H1 (cell line): ENCODE results near the gene GALNT15. TPM values are rescaled to one million over a fixed set of nuclear protein-coding genes. Genes with fewer than 3 reads are reported as not detected.

Experiments
- BCL11A ChIP-seq, 2 experiments: IDR thresholded peaks; one replicate each; pipeline ENCODE4 v1.6.1; 2011; ENCODE audit warnings: low read depth in 2 of 2, low read length in 2 of 2, mild to moderate bottlenecking in 2 of 2
- CREB1 ChIP-seq: IDR thresholded peaks from 2 replicates; pipeline ENCODE4 v1.6.1; 2012; ENCODE audit warnings: inconsistent platforms
- EZH2 ChIP-seq: fragments of 200-600 bp; sonication (generic); IDR thresholded peaks from 2 replicates; pipeline ENCODE4 v1.7.1; 2012; ENCODE audit warnings: low read depth, mild to moderate bottlenecking, moderate library complexity, low read length, inconsistent platforms; ENCODE audit not compliant: severe bottlenecking
- GTF2F1 ChIP-seq: IDR thresholded peaks from 2 replicates; pipeline ENCODE4 v1.6.1; 2012; ENCODE audit warnings: low read depth, low read length, improper control_type of control experiment, borderline replicate concordance
- HDAC2 ChIP-seq, 2 experiments: fragments of 300-600 bp in 1 of 2; sonication (generic) in 1 of 2; IDR thresholded peaks; 2 replicates each; pipeline ENCODE4 v1.6.1; 2011 to 2012; ENCODE audit warnings: low read depth in 2 of 2, low read length in 2 of 2, mild to moderate bottlenecking in 2 of 2, moderate library complexity in 2 of 2, borderline replicate concordance in 1 of 2, inconsistent platforms in 1 of 2
- JUND ChIP-seq: IDR thresholded peaks from 2 replicates; pipeline ENCODE4 v1.6.1; 2011; ENCODE audit warnings: mild to moderate bottlenecking, improper control_type of control experiment, low read length
- KDM4A ChIP-seq: IDR thresholded peaks from one replicate; pipeline ENCODE4 v1.7.1; 2012; ENCODE audit warnings: low read depth, mild to moderate bottlenecking, moderate library complexity, low read length, inconsistent platforms; ENCODE audit not compliant: severe bottlenecking
- NANOG ChIP-seq: IDR thresholded peaks from 2 replicates; pipeline ENCODE4 v1.6.1; 2011; ENCODE audit warnings: low read length, low read depth, mild to moderate bottlenecking, inconsistent platforms; ENCODE audit not compliant: insufficient read depth, poor library complexity, severe bottlenecking
- POLR2AphosphoS5 ChIP-seq: IDR thresholded peaks from 2 replicates; pipeline ENCODE4 v1.6.1; 2011; ENCODE audit warnings: low read depth, low read length
- POU5F1 ChIP-seq: IDR thresholded peaks from 2 replicates; pipeline ENCODE4 v1.6.1; 2011; ENCODE audit warnings: low read depth, mild to moderate bottlenecking, low read length, moderate library complexity
- RAD21 ChIP-seq, 2 experiments: IDR thresholded peaks in 1 of 2; conservative IDR thresholded peaks in 1 of 2; 2 replicates each; pipeline ENCODE4 v1.6.1; 2011; ENCODE audit warnings: low read depth in 2 of 2, low read length in 2 of 2, improper control_type of control experiment in 1 of 2, inconsistent platforms in 1 of 2, mild to moderate bottlenecking in 1 of 2, moderate library complexity in 1 of 2
- RFX5 ChIP-seq: IDR thresholded peaks from 2 replicates; pipeline ENCODE4 v1.6.1; 2011; ENCODE audit warnings: low read depth, low read length, improper control_type of control experiment, borderline replicate concordance
- RXRA ChIP-seq: IDR thresholded peaks from 2 replicates; pipeline ENCODE4 v1.6.1; 2011; ENCODE audit warnings: low read depth, mild to moderate bottlenecking, low read length, moderate library complexity; ENCODE audit not compliant: insufficient read depth
- SIN3A ChIP-seq, 2 experiments: IDR thresholded peaks in 1 of 2; conservative IDR thresholded peaks in 1 of 2; 2 replicates each; pipeline ENCODE4 v1.6.1; 2011 to 2012; ENCODE audit warnings: low read length in 2 of 2, improper control_type of control experiment in 1 of 2, low read depth in 1 of 2, mild to moderate bottlenecking in 1 of 2
- SP2 ChIP-seq: IDR thresholded peaks from 2 replicates; pipeline ENCODE4 v1.6.1; 2012; ENCODE audit warnings: mild to moderate bottlenecking, low read length, inconsistent platforms
- TAF7 ChIP-seq: optimal IDR thresholded peaks from 2 replicates; pipeline ENCODE3; 2011; ENCODE audit warnings: low read depth, mild to moderate bottlenecking, inconsistent platforms, low read length, moderate library complexity, borderline replicate concordance
- TBP ChIP-seq: IDR thresholded peaks from 2 replicates; pipeline ENCODE4 v1.6.1; 2011; ENCODE audit warnings: low read depth, low read length, improper control_type of control experiment
- polyA plus RNA-seq, 7 experiments: library from polyadenylated mRNA; depleted of rRNA in 3 of 7; stranded (reverse) in 5 of 7; unstranded in 2 of 7; fragments of >200 nt in 5 of 7; fragments of 200-250 nt in 2 of 7; gene quantifications; 1 replicate in 5 of 7; 2 replicates in 1 of 7; 4 replicates in 1 of 7; pipeline versions ENCODE4 v1.2.1 to v1.2.3, GENCODE V29; 2011 to 2013; ENCODE audit warnings: missing spikeins in 2 of 7, mixed read lengths in 2 of 7
- total RNA-seq: library from RNA; stranded (reverse); fragmentation: NEBNext Ultra II Directional; extraction: Animal tissue kit (Norgen Biotek cat#: 25700); gene quantifications from 2 replicates; pipeline ENCODE4 v1.2.1, GENCODE V29; 2021
- TF ChIP-seq, protein P1 (sequence below): IDR thresholded peaks from 2 replicates; pipeline ENCODE4 v1.6.1; 2012; ENCODE audit warnings: inconsistent platforms
- TF ChIP-seq, protein P2 (sequence below): IDR thresholded peaks from 2 replicates; pipeline ENCODE4 v1.6.1; 2012; ENCODE audit warnings: inconsistent platforms
- TF ChIP-seq, protein P3 (sequence below), 3 experiments: IDR thresholded peaks; 1 replicate in 2 of 3; 2 replicates in 1 of 3; pipeline versions ENCODE4 v1.5.1 to v1.6.1; 2011; ENCODE audit warnings: low read length in 3 of 3, mild to moderate bottlenecking in 3 of 3, inconsistent platforms in 2 of 3, low read depth in 1 of 3, moderate library complexity in 1 of 3; ENCODE audit not compliant: insufficient read depth in 1 of 3; ENCODE audit errors: control extremely low read depth in 1 of 3

The GALNT15 gene
- total and polyA plus RNA-seq, 2 of the 8 experiments (the other 6 are each of a cell fraction or from before 2014, with no cell fraction given), result 0.02 TPM; not detected in 1

- TF ChIP-seq EZH2, result no peak
- no peak for TF ChIP-seq SIN3A (conservative IDR thresholded peaks at IDR 0.05 in 1 of 2, IDR thresholded peaks at IDR 0.05 in 1 of 2; ENCODE audit: low read depth in 1 of 2, low read length in 2 of 2)
- TF ChIP-seq POLR2AphosphoS5, result no peak
- TF ChIP-seq BCL11A (IDR thresholded peaks at IDR 0.05; ENCODE audit: low read depth in 2 of 2, low read length in 2 of 2), result no peak
- no peak for TF ChIP-seq POU5F1
- TF ChIP-seq, protein P1, sequence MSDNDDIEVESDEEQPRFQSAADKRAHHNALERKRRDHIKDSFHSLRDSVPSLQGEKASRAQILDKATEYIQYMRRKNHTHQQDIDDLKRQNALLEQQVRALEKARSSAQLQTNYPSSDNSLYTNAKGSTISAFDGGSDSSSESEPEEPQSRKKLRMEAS, result peak; percentile 25; the same call in 1 of the 2 replicates
- no peak for TF ChIP-seq HDAC2 (IDR thresholded peaks at IDR 0.05; ENCODE audit: borderline replicate concordance in 1 of 2, low read depth in 2 of 2, low read length in 2 of 2)
- TF ChIP-seq KDM4A, result no peak
- no peak for TF ChIP-seq SP2
- TF ChIP-seq, protein P2, sequence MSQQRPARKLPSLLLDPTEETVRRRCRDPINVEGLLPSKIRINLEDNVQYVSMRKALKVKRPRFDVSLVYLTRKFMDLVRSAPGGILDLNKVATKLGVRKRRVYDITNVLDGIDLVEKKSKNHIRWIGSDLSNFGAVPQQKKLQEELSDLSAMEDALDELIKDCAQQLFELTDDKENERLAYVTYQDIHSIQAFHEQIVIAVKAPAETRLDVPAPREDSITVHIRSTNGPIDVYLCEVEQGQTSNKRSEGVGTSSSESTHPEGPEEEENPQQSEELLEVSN, result no peak
- no peak for TF ChIP-seq TAF7
- TF ChIP-seq RXRA, result no peak
- TF ChIP-seq, protein P3, sequence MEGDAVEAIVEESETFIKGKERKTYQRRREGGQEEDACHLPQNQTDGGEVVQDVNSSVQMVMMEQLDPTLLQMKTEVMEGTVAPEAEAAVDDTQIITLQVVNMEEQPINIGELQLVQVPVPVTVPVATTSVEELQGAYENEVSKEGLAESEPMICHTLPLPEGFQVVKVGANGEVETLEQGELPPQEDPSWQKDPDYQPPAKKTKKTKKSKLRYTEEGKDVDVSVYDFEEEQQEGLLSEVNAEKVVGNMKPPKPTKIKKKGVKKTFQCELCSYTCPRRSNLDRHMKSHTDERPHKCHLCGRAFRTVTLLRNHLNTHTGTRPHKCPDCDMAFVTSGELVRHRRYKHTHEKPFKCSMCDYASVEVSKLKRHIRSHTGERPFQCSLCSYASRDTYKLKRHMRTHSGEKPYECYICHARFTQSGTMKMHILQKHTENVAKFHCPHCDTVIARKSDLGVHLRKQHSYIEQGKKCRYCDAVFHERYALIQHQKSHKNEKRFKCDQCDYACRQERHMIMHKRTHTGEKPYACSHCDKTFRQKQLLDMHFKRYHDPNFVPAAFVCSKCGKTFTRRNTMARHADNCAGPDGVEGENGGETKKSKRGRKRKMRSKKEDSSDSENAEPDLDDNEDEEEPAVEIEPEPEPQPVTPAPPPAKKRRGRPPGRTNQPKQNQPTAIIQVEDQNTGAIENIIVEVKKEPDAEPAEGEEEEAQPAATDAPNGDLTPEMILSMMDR (IDR thresholded peaks at IDR 0.05; ENCODE audit: control extremely low read depth in 1 of 3, insufficient read depth in 1 of 3, low read depth in 1 of 3, low read length in 3 of 3), result peak; percentile 97 to 100 (median 99)
- no peak for TF ChIP-seq GTF2F1
- 0 out of 2 replicates have a peak, but pooled peaks have one; percentile 18 for TF ChIP-seq JUND
- 0 out of 2 replicates have a peak, but pooled peaks have one; percentile 36 for TF ChIP-seq CREB1
- TF ChIP-seq NANOG, result no peak
- peak; percentile 37; the same call in 1 of the 2 replicates for TF ChIP-seq TBP
- TF ChIP-seq RFX5, result no peak
- peak; percentile 98 for TF ChIP-seq RAD21 (IDR thresholded peaks at IDR 0.05 in 1 of 2, conservative IDR thresholded peaks at IDR 0.05 in 1 of 2; ENCODE audit: low read depth in 2 of 2, low read length in 2 of 2)
Measured at GRCh38 chr3:16177962-16178627, 3.6 kb downstream of the GALNT15 start (continued).
